Epithelial cell of prostate (primary cell): ENCODE data around the gene DCLK1.
A peak's percentile ranks its signal among the peaks of the same experiment; 100 is the strongest.

Experiments used
- DNase-seq: peaks from one replicate; pipeline ENCODE4 v3.0.0-alpha.2; 2011; ENCODE audit warnings: low read depth, low spot score
- H3K27ac ChIP-seq: fragments of 450-650 bp; 2 replicates; pipeline ENCODE4 v1.5.1; 2017; ENCODE audit warnings: mild to moderate bottlenecking

DCLK1 gene

DNA sequence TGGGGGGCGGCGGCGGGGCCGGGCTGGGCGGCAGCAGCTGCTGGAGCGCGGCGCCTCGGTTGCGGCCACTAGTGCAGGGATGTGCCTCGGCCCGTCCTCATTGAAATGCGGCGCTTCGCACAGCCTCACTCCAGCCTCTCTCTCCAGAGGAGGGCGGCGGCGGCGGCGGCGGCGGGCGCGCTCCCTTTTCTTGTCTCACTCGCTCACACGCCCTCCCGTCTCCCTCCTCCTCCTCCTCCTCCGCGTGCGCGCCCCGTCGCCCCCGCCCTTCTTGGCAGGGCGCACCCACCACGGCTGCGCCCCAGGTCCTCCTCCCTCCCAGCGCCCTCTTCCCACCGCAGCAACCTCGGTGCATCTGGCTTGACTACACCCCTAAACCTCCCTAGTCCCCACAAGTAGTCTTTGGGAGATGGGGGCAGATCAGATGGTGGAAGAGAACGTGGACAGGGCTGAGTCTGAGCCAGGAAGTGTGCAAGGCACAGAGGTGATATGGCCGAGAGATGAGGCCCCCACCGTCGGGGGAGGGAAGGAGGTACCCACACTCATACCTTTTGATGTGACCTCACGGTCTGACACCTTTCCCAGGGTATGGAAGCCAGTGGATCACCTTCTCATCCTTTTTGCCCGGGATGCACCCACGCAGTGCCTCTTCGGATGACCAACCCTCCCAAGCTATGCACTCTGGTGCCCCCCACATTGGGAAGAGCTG lies at the start of gene DCLK1:
TSS of gene DCLK1 (minus strand) at position 161 of the 709 bp plus-strand sequence.
- H3K27ac ChIP-seq, result no peak within 1 kb of the TSS
- no peak for DNase-seq

DNA sequence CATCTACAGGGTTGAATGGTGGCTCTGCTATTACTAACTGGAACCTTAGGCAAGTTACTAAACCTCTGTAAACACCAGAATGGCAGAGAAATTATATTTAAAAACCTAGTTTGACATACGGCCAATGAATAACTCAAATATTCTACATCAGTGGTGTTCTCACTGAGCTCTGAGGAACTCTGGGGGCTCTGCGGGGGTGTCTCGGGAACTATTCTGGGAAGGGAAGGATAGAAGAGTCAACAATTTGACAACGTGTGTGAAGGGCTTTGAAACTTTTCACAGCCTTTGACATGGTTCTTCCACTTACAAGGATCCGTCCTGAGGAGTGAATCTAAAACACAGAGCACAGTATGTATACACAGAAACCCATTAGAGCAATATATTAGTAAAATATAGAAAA lies 44.4 kb upstream of the DCLK1 start:
- DNase-seq, result no peak

DNA sequence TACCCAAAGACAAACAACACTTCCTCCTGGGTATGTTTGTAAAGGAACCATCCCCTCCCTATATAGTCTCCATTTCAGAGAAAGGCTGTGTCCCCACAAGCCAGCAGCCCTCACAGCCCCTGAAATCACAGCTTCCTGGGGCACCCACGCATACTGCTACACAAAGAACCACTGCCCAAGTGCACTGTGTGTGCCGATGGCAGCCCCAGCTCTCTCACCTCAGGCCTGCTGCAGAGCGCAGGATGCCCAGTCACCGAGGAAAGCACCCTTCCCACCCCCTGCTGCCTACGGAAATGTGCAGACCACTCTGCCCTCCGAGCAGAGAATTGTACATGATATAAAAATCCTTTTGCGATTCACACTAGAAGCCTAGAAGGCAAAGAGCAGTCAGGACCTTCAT lies 43.7 kb upstream of the DCLK1 start:
- no peak overlapping the region for H3K27ac ChIP-seq
- DNase-seq, result no peak

More for the DNA sequence above, 44.4 kb upstream of the DCLK1 start:
- no peak overlapping the region for H3K27ac ChIP-seq

DNA sequence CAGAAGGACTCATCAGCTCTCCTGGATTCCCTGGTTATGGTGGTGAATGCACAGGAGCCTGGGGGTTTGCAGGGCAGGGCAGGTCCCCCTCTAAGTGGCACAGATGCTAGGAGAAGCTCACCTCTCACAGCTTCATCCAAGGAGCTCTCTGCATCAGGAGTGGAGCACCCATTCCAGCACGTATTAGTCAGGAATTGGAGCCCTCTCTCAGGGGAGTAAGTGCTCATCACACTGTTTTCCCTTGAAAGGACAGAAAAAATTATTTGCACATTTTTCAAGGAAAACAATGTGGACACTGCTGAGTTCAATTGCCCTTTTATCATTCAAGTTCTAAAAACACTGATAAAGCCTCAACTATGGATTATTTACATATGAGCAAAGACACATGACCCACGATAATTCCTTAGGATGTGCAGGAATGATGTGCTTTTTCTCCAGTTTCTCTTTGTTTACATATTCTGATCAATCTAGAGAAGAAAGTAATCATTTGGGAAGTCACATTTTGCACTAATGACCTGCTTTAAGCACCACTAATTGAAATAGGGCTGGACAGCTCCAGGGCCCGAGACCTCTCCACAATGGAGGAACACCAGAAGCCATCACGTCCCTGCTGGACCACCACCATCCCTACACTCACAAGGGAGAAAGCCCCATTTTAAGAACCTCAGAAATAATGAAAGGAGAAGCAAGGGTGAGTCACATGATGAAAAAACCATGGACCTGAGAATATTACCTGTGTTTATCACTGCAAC lies 42.6 kb upstream of the DCLK1 start:
- H3K27ac ChIP-seq, result no peak overlapping the region
- no peak for DNase-seq

DNA sequence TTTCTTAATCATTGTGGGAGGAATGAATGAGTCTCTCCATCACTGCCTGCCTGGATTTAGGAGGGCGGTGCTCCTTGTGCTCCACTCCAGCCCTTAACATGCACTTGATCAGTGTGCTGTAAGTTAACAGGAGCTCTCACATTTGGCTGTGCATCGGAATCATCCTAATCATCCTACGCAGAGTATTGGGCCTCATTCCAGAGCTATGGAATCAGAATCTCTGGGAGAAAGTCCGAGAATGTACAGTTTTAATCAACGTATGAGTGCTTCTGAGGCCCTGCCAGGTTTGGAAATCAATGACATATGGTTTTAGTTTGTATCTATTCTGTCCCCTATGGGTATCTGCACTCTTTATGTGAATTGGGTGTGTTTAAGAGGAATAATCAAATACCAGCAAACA lies 34.9 kb upstream of the DCLK1 start:
- no peak for DNase-seq
- H3K27ac ChIP-seq, result no peak overlapping the region

DNA sequence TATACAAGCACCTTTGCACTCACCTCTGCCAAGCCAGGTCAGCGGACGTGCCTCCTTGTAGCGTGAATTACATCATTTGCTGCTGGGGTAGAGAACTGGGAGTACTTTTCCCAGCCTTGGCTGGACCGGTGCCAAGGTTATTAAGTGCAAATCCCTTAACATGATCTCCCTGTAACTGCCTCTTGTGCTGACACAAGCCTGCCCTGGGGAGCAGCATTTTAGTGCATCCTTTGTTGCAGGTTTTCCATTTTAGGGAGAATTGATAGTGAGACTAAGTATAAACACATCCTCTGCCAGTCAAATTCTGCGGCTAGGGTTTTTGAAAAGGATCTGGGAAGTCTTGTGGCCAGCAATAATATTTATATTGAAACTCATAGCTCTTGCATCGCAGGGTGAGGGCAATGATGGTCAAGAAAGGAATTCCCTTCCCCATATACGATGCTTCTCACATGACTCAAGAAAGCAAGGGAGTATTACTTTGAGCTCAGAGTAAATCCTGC lies 32.7 kb upstream of the DCLK1 start:
- peak; percentile 44 for DNase-seq
- H3K27ac ChIP-seq, result no peak overlapping the region

DNA sequence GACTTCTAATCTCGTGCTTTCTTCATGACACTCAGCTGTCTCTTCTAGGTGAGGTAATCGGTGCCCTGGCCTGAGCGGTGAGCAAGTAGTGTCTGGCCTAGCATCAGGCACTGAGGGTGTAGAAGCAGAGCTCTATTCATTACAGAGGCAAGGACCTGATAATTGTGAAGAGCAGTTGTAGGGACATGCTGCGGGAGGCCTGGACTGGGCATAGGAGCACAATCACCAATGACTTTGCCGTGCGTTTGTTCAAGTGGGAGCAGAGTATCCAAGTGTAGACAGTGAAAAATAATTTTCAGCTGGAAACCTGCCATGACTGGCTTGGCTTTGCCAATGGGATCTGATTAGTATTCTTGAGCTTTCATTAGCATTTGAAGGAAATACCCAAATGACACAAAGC lies 32.1 kb upstream of the DCLK1 start:
- DNase-seq, result no peak
- H3K27ac ChIP-seq, result no peak overlapping the region

DNA sequence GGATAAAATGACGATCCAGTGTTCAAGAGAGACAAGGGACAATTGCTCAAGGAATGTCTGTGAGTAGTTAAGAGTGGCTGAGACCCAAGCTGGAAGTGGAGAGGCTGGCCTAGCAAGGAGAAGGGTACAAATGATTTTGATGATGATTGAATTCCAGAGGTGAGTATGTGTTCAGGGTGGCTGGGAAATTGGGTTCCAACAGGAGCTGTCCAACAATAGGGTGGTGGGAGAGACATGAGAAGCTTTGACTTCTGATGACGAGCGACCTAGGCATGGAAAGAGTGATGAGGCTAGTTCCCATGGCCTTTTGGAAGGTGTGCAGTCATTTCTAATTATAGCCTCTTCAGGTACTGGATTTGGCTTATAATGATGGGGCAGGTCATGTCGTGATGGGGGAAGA lies 29.1 kb upstream of the DCLK1 start:
- H3K27ac ChIP-seq, result no peak overlapping the region
- no peak for DNase-seq

DNA sequence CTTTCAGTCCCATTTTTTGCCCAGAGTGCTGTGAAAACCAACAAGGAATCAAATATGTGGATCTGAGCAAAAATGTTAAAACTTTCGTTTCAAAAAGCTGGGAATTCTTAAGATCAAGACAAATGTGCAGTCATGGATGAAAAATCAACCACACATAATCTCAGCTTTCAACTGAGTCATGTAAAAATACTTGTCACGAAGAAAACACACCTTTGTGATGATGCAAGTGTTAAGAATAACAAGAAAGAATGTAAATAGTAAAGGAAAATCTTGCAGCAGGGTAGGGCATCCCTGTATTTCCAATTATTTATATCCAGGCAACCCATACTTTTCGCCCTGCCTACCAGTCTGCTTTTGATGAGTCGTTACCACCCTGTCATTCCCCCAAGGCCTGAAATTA lies 27.4 kb upstream of the DCLK1 start:
- DNase-seq, result no peak
- no peak overlapping the region for H3K27ac ChIP-seq

DNA sequence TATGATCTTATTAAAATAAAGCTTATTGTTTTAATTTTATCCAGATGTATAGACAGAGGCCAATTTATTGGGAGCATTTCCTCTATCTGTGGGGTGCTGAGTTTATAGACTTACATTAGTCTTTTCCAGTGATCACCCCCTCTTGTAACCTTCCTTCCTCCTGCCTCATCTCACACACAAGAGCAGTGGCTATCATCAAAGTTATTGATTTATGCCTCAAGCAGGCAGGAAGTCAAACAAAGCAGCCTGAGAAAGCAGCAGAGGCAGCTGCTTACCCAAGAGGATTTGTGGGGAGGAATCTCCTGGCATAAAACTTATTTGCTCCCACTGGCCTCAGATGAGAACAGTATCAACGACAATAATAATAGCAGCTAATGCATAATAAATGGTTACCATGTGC lies 26.3 kb upstream of the DCLK1 start:
- DNase-seq, result no peak
- no peak overlapping the region for H3K27ac ChIP-seq

DNA sequence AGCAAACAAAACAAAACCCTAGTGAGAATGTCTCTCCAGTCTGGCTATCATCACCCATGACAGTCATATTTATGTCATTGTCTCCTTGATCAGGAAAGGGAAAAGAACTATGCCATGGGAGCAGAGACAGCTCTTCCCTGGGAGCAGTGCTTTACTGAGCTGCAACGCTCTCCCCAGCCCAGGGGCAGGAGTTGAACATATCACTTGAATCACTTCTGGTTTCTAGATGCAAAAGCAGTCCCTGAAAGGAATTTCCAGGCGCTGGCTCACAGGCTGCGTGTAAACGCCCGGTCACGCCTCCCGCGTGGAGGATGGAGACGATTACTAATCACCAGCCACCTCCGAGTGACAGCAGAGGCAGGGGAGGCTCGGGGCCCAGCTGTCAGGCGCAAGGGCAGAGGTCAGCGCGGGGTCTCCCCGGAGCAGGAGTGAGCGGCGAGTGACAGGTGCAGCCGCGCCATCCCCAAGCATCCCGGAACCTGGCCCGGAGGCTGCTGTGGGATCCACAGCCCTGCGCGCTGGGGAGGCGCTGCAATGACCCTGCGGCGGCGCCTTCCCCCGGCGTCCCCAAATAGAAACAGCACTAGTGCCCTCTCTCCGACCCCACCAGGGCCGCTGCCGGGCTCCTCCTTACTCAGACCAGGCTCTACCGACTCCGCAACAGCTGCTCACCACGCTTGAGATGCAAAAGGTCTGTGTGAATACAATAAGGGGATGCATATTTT lies 23.5 kb upstream of the DCLK1 start:
- DNase-seq, result no peak

DNA sequence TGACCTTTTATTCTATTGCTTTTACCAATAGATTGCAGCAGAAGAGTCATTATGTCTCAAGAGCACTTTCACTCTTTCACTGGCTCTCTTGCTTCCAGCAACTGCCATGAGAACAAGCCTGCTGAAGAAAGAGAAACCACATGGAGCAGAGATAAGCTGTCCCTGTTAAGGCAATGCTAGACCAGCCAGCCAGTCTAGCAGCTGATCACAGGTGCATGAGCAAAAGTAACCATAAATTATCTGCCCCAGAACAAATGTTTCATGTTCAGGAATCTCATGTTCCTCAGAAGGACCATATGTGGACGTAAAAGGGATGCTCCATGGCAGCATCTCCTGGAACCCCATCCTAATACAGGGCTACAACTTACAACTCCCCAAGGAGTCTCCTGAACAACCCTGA lies 20.4 kb upstream of the DCLK1 start:
- H3K27ac ChIP-seq, result no peak overlapping the region
- no peak for DNase-seq

More for the DNA sequence above, 23.5 kb upstream of the DCLK1 start:
- no peak overlapping the region for H3K27ac ChIP-seq

DNA sequence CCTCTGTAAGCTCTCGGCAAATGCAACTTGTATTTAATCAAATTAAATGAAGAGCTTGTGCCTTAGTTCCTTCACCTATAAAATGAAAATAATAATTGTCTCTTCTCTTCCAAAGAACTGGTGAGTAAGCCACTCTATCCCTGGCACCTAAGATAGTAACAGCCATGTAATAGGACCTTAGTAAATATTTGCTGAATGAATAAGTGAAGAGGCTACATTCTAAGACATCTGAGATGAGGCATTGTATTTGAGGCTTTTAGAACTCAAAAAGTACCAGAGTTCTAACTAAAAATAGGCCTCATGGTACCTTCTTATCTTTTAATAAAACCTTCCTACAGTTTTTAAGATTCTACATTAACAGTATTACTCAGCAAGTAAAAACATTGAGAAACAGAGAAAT lies 17.3 kb upstream of the DCLK1 start:
- H3K27ac ChIP-seq, result no peak overlapping the region
- DNase-seq, result no peak

DNA sequence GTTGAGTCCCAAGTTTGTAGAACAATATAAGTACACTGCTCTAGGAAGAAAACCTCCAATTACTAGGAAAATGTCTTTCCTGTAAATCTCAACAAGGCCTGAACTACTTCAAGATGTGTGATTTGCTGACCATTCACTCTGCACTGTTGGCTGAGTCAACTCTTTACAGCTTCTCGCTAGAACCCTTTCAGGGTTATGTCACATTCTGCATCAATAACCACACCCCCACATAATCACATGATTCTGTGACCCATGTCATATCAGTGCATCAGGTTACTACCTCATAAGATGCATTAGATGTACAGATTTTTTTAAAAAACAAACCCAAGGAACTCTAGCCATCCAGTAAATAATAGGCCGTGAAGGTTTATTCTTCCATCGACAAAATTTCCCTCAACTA lies 16.1 kb upstream of the DCLK1 start:
- DNase-seq, result no peak
- no peak overlapping the region for H3K27ac ChIP-seq

DNA sequence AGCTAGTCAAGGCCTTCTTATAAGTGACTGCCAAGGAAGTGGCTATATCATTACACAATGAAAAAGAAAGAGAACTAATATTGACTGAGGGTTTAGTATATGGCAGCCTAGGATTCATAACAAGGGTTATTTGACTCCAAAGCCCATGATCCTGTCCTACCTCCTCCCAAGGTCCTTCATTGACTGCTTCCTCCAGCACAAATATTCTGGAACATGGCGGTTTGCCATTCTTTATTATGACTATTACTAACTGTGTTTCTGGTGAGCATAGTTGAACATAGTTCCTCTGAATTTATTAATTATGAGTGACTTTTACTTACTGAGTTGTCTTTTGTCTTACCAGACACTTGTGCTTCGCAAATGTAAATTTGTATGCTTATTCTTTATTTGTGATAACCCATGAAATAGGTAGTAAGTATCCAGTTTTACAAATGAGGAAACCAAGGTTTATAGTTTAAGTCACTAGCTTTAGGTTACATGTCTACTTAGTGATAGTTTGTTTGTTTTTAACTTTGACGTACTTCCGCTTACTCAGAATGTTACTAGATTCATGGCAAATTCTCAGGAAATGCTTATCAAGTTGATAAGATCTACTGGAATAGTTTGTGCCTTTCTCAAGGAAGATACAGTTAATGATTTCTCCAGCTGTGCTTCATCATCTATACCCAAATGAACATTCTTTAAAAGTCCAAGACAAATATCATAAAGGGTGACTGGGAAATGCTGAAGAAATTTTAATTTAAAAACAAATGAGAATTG lies 15.5 kb upstream of the DCLK1 start:
- no peak overlapping the region for H3K27ac ChIP-seq
- no peak for DNase-seq

DNA sequence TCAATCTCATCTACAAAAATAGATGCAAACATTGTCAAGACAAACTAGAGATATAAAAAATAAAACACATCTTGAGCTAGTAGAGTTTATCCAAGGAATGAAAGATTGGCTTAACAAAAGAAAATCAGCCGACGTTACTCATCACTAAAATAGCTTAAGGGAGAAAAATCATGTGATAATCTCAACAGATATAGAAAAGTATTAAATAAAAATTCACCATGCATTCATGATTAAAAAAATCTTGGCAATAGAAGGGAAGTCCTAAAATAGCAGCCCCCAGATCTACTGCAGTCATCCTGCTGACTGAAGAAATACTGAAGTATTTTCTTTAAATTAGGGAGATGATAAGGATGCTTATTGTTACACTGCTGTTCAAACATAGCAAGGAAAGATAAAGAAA lies 12.6 kb upstream of the DCLK1 start:
- no peak overlapping the region for H3K27ac ChIP-seq
- DNase-seq, result no peak

DNA sequence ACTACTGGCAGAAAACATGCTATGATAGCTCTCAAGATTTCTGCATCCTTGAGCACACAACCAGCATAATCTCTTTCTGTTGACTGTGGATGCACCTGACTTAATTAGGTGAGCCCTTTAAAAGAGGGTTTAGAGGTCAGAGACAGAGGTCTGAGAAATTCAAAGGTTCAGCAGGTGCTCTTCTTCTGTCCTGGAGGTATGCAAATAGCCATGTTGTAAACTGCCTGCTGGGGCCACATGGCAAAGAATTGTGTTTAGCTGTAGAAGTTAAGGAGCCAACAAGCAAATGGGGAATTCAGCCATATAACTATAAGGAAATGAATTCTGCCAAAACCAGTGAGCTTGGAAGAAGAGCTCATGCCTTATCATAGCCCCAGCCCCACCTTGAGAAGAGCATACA lies 11.6 kb upstream of the DCLK1 start:
- no peak overlapping the region for H3K27ac ChIP-seq
- no peak for DNase-seq

DNA sequence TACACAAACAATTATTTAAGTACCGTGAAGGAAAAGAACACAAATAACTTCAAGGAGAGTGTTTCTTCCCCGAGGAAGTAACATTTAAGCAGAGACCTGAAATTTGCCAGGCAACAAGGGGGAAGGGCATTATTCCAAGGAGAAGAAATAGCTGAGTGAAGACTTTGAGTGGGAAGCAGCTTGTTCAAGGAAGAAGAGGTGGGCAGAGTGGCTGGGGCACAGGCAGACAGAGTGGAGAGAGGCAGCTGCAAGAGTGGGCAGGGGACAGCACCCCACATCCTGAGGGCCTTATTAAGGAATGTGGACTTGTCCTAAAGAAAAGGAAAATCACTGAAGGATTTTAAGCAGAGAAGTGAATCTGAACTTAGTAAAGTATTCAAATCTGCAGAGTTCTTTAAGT lies 4.7 kb upstream of the DCLK1 start:
- H3K27ac ChIP-seq, result no peak overlapping the region
- no peak for DNase-seq

DNA sequence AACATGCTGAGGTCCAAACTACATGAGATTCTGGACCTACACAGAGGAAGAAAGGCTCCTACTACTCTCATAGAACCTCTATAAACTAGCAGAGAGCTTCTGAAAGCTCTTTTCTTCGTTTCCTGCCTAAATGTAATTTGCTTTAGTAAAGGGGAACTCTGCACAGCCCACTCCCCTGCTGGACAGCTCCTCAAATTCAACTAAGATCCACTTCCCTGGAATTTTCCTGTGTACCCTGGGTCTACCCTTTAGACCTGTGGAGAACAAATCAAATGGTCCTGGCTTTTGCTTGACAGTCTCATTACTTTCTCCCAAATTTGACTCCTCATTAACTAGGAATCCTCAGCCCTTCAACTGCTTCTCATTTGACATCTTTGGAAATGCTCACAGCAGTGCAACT lies 3.5 kb upstream of the DCLK1 start:
- no peak overlapping the region for H3K27ac ChIP-seq
- DNase-seq, result no peak

DNA sequence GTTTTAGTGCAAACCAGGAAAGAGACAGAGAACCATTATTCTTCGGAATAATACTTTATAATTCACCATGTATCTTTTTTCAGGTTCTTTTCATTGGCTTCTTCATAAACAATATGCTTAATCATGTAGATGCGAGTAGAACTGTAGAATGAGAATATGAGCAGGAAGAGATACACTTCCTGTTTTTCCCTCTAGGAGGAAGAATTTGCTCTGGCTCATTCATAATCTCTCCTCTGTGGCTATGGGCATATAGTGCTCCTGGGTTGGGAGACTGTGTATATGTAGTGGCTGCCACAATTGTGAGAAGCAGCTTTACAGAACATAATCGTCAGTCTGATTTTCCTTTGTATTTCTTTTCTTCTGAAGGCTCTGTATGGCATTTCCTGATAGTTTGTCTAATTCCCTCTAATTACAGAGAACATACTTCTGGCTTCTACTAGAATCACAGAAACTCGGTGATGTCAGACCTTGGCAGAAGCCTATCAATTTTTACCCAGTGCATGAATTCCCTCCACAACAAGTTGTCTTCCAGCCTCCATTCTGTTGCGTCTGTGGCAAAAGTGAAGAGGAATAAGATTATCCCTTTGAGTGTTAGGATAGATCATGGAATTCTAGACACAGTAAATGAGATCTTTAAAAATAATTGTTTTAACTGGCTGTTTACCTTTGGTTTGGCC lies 2.9 kb upstream of the DCLK1 start:
- DNase-seq, result no peak
- no peak overlapping the region for H3K27ac ChIP-seq
